ENCODE data around the gene C1QBP.

C1QBP gene, protein sequence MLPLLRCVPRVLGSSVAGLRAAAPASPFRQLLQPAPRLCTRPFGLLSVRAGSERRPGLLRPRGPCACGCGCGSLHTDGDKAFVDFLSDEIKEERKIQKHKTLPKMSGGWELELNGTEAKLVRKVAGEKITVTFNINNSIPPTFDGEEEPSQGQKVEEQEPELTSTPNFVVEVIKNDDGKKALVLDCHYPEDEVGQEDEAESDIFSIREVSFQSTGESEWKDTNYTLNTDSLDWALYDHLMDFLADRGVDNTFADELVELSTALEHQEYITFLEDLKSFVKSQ

DNA sequence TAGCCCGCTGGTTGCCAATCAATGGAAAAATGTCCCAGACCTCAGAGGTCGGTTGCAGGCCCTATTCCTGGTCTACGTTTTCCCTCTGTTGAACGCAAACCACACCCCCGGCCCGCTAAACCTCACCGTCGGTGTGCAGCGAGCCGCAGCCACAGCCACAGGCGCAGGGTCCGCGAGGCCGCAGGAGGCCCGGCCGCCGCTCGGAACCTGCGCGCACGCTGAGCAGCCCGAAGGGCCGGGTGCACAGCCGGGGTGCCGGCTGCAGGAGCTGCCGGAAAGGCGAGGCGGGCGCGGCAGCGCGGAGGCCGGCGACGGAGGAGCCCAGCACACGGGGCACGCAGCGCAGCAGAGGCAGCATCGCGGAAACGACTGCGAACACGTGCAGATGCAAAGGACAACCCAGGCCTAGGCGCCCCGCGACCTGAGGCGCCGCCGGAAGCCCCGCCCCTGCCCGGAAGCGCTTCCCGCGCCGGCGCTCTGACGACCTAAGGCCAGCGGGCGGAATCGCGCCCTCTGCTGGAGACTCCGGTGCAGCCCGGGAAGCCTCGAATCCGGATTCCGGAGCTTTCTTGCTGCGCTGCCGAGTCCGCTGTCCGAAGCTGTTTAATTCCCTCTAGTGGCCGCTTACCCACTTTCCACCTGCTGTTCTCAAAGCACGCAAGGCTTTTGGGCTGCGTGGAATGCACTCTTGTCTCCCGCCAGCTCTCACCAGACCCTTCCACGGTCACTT is at the start of gene C1QBP:
C1QBP (minus strand) TSS at position 440 of the 730 bp plus-strand sequence; CDS start at position 358, 82 bp downstream.
- Mint-ChIP-seq H3K27me3 (no peaks in the 10 kb centered on the region), H3K9me3 (ENCODE audit: low read depth) (no peaks in the 10 kb centered on the region), H3K27ac (peak within 1 kb of the TSS; percentile 93), H3K36me3 (peaks cover 12% of the 10 kb centered on the region), H3K4me3 (peak within 1 kb of the TSS; percentile 95), H3K4me1 (ENCODE audit: low read depth) (peaks cover 43% of the 10 kb centered on the region)

DNA sequence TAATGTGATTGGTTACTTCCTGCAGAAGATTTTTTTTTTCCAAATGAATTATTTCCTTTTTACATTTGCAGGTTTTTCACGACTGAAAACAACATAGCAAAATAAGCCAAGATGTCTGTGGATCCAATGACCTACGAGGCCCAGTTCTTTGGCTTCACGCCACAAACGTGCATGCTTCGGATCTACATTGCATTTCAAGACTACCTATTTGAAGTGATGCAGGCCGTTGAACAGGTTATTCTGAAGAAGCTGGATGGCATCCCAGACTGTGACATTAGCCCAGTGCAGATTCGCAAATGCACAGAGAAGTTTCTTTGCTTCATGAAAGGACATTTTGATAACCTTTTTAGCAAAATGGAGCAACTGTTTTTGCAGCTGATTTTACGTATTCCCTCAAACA is 49.8 kb upstream of the C1QBP start:
- no peaks in the 10 kb centered on the region for H3K27me3 Mint-ChIP-seq
- no peaks in the 10 kb centered on the region for H3K9me3 Mint-ChIP-seq (ENCODE audit: low read depth)
- peak overlapping the region; percentile 98 for H3K4me3 Mint-ChIP-seq
- peaks cover 43% of the 10 kb centered on the region for H3K4me1 Mint-ChIP-seq (ENCODE audit: low read depth)
- peak overlapping the region; percentile 86 for H3K27ac Mint-ChIP-seq
- H3K36me3 Mint-ChIP-seq = peaks cover 17% of the 10 kb centered on the region

GRCh38 chr17:5486206-5487124 is 47.5 kb upstream of the C1QBP start, which contains the start of gene MIS12:
MIS12 (plus strand) TSS chr17:5486566; CDS start chr17:5488863, 2,297 bp downstream.
- Mint-ChIP-seq H3K9me3 (ENCODE audit: low read depth) (no peaks in the 10 kb centered on the region), H3K4me1 (ENCODE audit: low read depth) (peaks cover 58% of the 10 kb centered on the region), H3K4me3 (peak within 1 kb of the TSS; percentile 98), H3K27ac (peak within 1 kb of the TSS; percentile 97), H3K27me3 (no peaks in the 10 kb centered on the region), H3K36me3 (peaks cover 16% of the 10 kb centered on the region)

DNA sequence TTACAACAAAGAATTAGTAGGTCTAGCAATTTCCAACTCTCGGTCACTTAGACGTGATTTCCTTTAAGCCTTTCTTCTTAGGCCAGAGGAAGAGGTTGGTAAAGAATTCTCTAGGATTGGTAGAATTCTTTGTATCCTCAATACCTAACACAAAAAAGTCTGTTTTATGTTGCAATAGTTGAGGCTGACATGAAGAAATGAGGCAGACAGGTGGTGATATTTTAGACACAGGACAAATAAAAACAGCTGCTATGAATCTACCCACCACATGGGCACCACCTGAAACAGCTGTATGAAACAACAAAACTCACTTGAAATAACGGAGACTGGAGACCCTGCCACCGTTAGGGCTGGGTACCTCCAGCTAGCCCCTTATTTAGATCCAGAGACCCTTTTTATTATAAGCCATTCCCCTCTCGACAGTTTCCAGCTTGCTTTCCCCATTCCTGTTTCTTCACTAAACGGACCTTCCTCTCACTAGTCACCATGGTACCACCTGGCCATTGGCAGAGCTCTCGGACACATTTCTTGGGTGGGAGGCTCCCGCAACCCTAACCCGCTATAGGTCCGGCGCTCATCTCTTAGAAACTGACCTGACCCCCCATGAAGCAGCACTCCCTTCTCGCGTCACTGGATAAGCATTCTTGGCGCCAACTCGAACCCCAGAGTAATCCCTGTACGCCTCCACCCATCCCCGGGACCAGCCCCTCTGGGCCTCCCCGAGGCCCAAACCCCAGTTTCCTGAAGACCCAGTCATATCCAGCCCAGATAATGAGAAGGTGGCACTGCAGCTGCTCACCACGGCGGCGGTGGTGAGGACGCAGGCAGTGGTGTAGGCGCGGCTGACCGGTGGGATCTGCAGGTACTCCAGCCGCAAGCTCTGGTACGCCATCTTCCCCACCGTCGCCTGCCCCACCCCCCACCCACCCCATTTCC is 46.6 kb upstream of the C1QBP start, which contains the start of gene DERL2:
DERL2 (minus strand) TSS at position 909 of the 936 bp plus-strand sequence; CDS start at position 892, 17 bp downstream.
- Mint-ChIP-seq H3K27me3 (no peaks in the 10 kb centered on the region), H3K4me3 (peak within 1 kb of the TSS; percentile 98), H3K9me3 (ENCODE audit: low read depth) (no peaks in the 10 kb centered on the region), H3K27ac (peak within 1 kb of the TSS; percentile 97), H3K36me3 (peaks cover 16% of the 10 kb centered on the region), H3K4me1 (ENCODE audit: low read depth) (peaks cover 62% of the 10 kb centered on the region)

GRCh38 chr17:5481451-5481850 is 42.5 kb upstream of the C1QBP start:
- Mint-ChIP-seq H3K4me1 (ENCODE audit: low read depth) (peaks cover 59% of the 10 kb centered on the region), H3K9me3 (ENCODE audit: low read depth) (no peaks in the 10 kb centered on the region), H3K27ac (no peak overlapping the region), H3K36me3 (peaks cover 8% of the 10 kb centered on the region), H3K27me3 (no peaks in the 10 kb centered on the region), H3K4me3 (no peak overlapping the region)

DNA sequence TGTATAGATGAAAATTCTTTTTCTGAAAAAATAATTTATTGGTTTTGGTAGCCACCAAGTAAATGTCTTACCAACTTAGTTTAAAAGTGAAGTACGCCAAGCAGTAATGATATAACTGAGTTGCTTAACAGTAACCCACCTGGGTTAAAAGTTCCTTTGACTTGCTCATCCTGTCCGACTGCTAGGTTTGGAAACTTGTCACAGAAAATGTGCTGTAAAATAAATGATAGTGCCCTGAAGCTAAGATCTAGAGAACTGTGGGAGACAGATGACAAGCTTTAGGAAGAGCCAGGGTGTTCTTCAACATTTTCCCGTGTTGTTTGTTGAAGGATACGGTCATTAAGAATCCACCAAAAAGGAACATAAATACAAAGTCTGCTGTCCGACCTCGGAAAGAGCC is 42.0 kb upstream of the C1QBP start:
- Mint-ChIP-seq H3K4me3 (no peak overlapping the region), H3K36me3 (peaks cover 8% of the 10 kb centered on the region), H3K9me3 (ENCODE audit: low read depth) (no peaks in the 10 kb centered on the region), H3K27me3 (no peaks in the 10 kb centered on the region), H3K27ac (no peak overlapping the region), H3K4me1 (ENCODE audit: low read depth) (peaks cover 59% of the 10 kb centered on the region)

DNA sequence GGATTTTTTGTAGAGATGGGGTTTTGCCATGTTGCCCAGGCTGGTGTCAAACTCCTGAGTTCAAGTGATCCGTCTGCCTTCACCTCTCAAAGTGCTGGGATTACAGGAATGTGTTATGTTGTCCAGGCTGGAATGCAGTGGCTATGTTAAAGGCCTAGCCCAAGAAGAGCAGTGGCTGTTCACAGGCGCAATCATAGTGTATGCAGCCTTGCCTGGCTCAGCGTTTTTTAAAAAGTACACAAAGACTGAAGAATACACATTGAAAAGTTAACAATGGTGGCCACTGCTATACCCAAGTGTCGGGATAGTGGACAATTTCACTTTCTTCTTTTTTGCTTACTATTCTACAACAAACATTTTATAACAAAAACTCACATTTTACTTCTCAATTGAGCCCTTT is 40.0 kb upstream of the C1QBP start:
- Mint-ChIP-seq H3K9me3 (ENCODE audit: low read depth) (no peaks in the 10 kb centered on the region), H3K4me1 (ENCODE audit: low read depth) (peaks cover 43% of the 10 kb centered on the region), H3K4me3 (no peak overlapping the region), H3K36me3 (peaks cover 6% of the 10 kb centered on the region), H3K27me3 (no peaks in the 10 kb centered on the region), H3K27ac (no peak overlapping the region)

GRCh38 chr17:5473906-5474305 is 35.0 kb upstream of the C1QBP start:
- peaks cover 20% of the 10 kb centered on the region for H3K4me1 Mint-ChIP-seq (ENCODE audit: low read depth)
- no peak overlapping the region for H3K4me3 Mint-ChIP-seq
- peaks cover 7% of the 10 kb centered on the region for H3K36me3 Mint-ChIP-seq
- H3K27ac Mint-ChIP-seq = peak overlapping the region; percentile 46
- H3K9me3 Mint-ChIP-seq (ENCODE audit: low read depth) = no peaks in the 10 kb centered on the region
- H3K27me3 Mint-ChIP-seq = no peaks in the 10 kb centered on the region

DNA sequence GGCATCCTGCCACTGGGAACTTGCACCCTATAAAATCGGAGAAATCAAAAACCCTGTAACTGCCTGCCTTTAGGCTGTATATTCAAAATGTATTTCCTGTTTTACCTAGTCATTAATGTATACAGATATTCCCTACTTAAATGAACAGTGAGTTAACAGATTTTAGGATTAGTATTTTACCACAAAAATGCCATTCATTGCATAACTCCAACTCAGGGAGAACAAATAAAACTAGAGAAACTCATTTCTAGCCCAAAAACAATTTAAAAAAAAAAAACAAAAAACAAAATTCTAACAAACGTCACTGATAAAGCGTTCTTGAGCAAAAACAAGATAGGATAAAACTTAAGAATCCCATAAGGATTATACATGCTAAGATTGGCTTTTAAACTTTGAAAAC is 33.6 kb upstream of the C1QBP start:
- Mint-ChIP-seq H3K27me3 (no peaks in the 10 kb centered on the region), H3K36me3 (peaks cover 13% of the 10 kb centered on the region), H3K27ac (no peak overlapping the region), H3K9me3 (ENCODE audit: low read depth) (no peaks in the 10 kb centered on the region), H3K4me1 (ENCODE audit: low read depth) (peaks cover 20% of the 10 kb centered on the region), H3K4me3 (no peak overlapping the region)

GRCh38 chr17:5468075-5468473 is 29.1 kb upstream of the C1QBP start:
- peak overlapping the region; percentile 88 for H3K27ac Mint-ChIP-seq
- H3K4me1 Mint-ChIP-seq (ENCODE audit: low read depth) = peaks cover 44% of the 10 kb centered on the region
- H3K36me3 Mint-ChIP-seq = peaks cover 7% of the 10 kb centered on the region
- peak overlapping the region; percentile 98 for H3K4me3 Mint-ChIP-seq
- no peaks in the 10 kb centered on the region for H3K27me3 Mint-ChIP-seq
- no peaks in the 10 kb centered on the region for H3K9me3 Mint-ChIP-seq (ENCODE audit: low read depth)

GRCh38 chr17:5467416-5467815 is 28.5 kb upstream of the C1QBP start:
- no peaks in the 10 kb centered on the region for H3K27me3 Mint-ChIP-seq
- peak overlapping the region; percentile 98 for H3K4me3 Mint-ChIP-seq
- H3K9me3 Mint-ChIP-seq (ENCODE audit: low read depth) = no peaks in the 10 kb centered on the region
- H3K4me1 Mint-ChIP-seq (ENCODE audit: low read depth) = peaks cover 45% of the 10 kb centered on the region
- H3K27ac Mint-ChIP-seq = peak overlapping the region; percentile 88
- H3K36me3 Mint-ChIP-seq = peaks cover 7% of the 10 kb centered on the region

DNA sequence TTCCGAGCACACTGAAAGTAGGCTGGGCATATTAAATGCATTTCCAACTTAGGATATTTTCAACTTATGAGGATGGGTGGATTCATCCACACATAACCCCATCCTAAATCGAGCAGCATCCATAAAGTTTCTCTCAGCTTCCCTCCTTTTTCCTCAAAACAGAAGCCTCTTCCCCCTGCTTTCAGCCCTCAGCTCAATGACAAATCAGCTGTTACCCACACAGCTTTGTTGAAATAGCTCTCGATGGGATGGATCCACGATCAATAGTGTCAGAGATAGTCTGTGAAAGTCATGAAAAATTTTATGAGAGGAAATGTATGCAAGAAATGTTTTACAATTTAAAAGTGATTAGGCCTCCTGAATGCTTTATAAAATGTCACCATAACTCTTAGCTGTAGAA is 27.3 kb upstream of the C1QBP start:
- Mint-ChIP-seq H3K9me3 (ENCODE audit: low read depth) (no peaks in the 10 kb centered on the region), H3K4me1 (ENCODE audit: low read depth) (peaks cover 45% of the 10 kb centered on the region), H3K27me3 (no peaks in the 10 kb centered on the region), H3K36me3 (peaks cover 9% of the 10 kb centered on the region), H3K4me3 (peak overlapping the region; percentile 98), H3K27ac (no peak overlapping the region)

DNA sequence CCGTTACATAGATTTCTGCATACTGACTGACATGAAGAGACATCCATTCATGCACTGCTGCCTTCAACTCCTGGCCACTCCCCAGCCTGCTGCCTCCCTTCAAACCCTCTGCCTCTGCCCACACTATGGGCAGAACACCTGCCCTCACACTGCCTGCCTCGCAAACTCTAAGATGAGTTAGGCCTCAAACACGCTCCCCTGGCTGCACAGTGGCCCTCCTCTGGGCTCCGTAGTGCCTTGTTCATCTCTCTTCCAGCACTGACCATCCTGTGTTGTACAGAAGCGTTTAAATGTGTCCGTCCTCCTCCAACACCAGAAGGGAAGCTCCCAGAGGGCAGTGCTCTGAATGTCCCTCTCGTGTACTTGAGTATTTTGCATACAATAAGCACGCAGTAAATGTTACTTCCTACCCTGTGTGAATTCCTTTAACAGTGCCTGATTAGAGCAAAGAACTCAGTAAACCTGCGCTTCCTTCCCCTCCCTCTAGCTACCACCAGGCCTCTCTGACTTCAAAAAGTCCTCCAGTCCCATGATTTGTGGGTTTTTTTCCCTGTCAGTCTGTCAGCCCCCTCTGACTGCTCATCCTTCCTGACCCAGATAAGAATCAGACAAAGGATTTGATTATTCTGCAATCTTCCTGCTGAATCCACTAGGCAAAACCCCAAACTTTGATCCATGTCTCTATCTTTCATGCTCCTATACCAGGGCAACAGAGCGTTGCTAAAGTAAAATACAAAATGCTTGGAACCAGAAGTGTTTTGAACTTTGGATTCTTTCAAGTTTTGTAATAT is 26.0 kb upstream of the C1QBP start:
- Mint-ChIP-seq H3K4me1 (ENCODE audit: low read depth) (peaks cover 43% of the 10 kb centered on the region), H3K36me3 (peaks cover 9% of the 10 kb centered on the region), H3K9me3 (ENCODE audit: low read depth) (no peaks in the 10 kb centered on the region), H3K27me3 (no peaks in the 10 kb centered on the region), H3K27ac (no peak overlapping the region), H3K4me3 (no peak overlapping the region)
